HFF-Myc (cell line): Measurements from ENCODE around the gene RBMS2.

Source experiments
- DNase-seq: peaks from one replicate; pipeline ENCODE4 v3.0.0-alpha.2; 2011; ENCODE audit warnings: low read depth; ENCODE audit errors: extremely low read depth
- H3K4me3 ChIP-seq: replicated peaks from 2 replicates; pipeline ENCODE4 v1.5.1; 2011; ENCODE audit warnings: low read depth, mild to moderate bottlenecking, control low read depth, low read length
- TF ChIP-seq, protein P1 (sequence below): IDR thresholded peaks from 2 replicates; pipeline ENCODE4 v1.5.1; 2012; ENCODE audit warnings: mild to moderate bottlenecking, low read depth, low read length, control low read depth; ENCODE audit errors: missing control alignments

Gene RBMS2

DNA sequence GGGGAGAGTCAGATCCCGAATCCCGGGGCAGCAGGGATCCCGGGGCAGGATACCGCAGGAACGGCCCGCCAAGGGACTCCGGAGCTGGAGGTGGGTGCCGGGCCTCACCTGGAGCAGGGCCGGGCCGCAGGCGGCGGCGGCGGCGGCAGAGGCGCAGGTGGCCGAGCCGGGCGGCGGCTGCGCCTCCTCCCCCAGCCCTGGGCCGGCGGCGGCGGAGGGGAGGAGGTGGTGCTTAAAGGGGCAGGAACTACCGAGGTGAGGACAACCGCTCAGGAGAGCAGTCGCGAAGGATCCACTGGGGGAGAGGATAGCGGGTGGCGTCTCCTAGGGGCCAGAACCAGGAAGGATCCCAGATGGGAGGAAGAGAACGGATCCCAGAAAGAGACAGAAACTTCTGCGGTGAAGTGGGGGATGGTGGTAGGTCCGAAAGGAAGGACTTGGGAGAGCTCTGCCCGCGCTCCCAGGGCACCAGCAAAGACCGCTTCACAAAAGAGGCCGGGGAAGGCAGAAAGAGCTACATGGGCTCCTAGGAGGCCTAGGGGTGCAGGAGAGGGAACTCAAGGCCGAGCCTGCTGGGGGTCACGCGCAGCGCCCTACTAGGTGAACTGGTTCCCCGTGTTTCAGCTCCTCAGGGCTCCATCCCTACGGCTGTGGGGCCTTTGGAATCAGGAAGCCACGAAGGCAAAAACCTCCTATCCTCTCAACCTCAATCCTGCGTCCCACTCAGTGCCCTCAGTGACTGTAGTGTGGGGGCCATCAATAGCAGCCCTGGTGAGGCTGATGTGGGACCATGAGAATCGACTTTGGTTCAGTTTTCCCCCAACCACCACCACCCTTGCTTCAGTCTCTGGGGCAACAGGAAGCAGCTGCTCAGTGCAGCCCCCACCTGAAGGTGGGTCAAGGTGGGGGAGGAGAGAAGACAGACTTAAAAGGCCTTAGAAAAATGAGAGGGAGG, 113.5 kb downstream of the RBMS2 start:
- H3K4me3 ChIP-seq, result peak overlapping the region; percentile 75
- TF ChIP-seq, protein P1, sequence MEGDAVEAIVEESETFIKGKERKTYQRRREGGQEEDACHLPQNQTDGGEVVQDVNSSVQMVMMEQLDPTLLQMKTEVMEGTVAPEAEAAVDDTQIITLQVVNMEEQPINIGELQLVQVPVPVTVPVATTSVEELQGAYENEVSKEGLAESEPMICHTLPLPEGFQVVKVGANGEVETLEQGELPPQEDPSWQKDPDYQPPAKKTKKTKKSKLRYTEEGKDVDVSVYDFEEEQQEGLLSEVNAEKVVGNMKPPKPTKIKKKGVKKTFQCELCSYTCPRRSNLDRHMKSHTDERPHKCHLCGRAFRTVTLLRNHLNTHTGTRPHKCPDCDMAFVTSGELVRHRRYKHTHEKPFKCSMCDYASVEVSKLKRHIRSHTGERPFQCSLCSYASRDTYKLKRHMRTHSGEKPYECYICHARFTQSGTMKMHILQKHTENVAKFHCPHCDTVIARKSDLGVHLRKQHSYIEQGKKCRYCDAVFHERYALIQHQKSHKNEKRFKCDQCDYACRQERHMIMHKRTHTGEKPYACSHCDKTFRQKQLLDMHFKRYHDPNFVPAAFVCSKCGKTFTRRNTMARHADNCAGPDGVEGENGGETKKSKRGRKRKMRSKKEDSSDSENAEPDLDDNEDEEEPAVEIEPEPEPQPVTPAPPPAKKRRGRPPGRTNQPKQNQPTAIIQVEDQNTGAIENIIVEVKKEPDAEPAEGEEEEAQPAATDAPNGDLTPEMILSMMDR, result peak; percentile 61
- DNase-seq, result peak; percentile 79

DNA sequence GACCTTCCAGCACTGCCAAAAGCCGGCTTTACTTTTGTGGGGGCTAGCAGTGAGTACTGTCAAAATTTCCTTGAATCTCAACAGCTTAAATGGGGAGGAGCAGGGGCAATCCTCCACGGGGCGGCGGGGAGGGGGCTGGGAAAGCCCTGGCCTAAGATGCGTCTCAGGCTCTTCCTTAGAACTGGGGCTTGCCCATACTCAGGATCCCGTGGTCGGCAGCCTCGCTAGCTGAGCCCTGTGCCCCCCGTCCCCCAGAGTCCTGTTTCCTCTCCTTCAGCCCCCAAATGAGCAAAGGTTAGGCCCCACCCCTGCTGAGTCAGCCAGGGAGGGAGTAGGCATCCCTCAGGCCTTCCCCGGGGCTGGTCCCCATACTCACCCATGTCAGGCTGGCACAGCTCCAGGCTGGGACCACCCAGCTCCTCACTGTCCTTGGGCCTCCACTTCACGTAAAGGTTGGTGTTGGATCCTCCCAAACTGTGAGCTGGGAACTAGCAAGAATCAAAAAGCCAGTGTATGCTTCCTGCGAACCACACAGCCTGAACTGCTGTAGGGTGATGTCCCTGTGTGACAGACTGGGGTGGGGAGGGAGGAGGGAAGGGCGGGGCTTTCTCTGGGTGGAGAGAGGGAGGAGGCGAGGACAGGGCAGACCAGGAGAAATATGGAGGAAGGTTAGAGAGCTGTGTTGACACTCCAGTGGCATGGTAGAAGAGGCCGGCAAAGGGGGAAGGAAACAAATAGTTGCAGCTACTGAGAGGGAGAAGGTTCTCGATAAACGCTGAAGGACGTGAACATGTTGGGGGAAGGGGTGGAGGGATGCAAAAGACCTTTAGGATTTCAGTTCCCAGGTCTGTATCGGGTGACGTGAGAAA, 114.4 kb downstream of the RBMS2 start:
- DNase-seq, result peak; percentile 65
- TF ChIP-seq, protein P1, result no peak
- H3K4me3 ChIP-seq, result peak overlapping the region; percentile 75

DNA sequence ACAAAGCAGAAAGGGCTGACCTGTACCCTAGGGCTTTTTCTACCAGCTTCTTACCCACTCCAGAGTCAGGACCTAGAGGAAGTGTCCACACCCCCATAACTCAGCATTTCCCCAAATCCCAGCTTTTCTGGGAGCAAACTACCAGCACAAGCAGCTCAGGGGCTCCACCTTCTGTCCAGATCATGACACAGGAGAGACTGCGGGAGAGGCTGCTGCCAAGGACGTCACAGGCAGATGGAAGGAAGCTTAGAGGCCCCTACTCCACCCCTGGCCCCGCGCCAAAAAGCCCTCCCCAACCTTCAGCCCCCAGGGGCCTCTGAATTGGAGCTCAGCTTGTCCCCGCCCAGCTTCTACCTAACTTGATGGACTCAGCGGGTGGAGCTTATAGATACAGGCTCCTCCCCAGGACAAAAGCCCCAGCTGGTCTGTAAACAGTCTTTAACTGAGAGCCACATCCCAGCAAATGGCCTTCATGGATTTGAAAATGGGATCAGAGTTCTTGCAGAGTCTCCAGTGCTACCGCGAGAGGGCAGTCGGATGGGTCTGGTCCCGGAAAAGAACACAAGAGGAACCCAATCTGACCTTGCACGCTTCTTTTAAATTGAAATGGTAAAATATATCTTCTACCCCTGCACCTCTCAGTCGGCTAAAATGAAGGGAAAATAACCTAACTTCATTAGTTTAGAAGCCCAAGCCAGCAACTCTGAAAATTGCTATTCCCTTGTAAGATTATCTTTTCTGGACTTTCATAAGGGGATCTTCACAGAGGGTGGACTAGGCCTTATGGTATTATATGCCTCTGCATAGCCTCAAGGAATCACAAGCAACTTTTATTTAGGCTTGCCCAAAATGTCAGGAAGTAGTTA, 115.3 kb downstream of the RBMS2 start:
- TF ChIP-seq, protein P1, result peak; percentile 69
- peak overlapping the region; percentile 75 for H3K4me3 ChIP-seq
- peak; percentile 99 for DNase-seq

DNA sequence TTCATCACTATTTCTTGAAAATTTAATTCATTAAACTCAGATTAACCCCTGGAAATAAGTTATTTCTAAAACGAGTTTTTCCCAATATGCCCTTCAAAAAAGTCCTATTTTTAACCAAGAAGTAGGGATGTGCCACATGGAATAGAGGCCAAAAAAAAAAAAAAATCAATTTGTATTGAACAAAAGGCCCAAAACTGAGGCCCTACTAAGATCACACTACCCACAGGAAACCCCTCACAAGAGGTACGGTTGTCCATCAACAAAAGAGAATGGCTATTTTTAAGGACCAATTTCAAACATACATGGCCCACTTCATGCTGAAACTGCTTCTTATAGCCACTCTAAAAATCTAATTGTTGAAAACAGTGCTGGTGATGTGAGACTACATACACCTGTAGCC, 116.0 kb downstream of the RBMS2 start:
- DNase-seq, result no peak
- TF ChIP-seq, protein P1, result no peak
- H3K4me3 ChIP-seq, result no peak overlapping the region

DNA sequence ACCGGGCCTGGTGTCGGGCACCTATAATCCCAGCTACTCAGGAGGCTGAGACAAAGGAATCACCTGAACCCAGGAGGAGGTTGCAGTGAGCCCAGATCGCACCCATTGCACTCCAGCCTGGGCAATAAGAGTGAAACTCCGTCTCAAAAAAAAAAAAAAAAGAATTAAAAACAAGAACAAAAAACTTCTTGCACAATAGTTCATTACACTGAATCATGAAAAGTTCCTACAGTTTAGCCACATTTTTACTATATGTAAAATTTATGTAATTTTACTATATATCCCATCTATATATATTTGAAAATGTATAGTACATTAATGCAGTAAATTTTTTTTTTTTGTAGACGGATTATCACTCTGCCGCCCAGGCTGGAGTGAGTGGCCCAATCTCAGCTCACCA, 119.6 kb downstream of the RBMS2 start:
- TF ChIP-seq, protein P1, result no peak
- no peak overlapping the region for H3K4me3 ChIP-seq
- DNase-seq, result no peak

DNA sequence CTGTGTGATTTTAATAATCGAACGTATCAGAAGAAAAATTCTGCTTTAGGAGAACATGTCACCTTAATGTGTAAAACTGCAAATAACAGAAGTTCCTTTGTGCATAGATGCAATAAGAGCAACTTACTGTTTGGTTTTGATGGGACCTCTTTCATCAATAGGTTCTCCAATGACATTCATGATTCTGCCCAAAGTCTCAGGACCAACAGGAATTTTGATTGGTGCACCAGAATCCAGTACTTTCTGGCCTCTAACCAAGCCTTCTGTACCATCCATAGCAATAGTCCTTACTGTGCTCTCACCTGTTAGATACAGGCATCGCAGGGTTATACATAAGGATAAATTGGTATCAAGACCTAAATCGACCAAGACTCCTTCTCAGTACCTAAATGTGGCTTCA, 123.0 kb downstream of the RBMS2 start:
- TF ChIP-seq, protein P1, result no peak
- H3K4me3 ChIP-seq, result peak overlapping the region; percentile 100
- DNase-seq, result no peak
